ENCODE data around the gene PLXNA4. TPM values are rescaled to one million over a fixed set of nuclear protein-coding genes. Genes with fewer than 3 reads are reported as not detected.

Gene PLXNA4
- total RNA-seq, 2 experiments from 2014 or later = 0.75 to 0.85 TPM

DNA sequence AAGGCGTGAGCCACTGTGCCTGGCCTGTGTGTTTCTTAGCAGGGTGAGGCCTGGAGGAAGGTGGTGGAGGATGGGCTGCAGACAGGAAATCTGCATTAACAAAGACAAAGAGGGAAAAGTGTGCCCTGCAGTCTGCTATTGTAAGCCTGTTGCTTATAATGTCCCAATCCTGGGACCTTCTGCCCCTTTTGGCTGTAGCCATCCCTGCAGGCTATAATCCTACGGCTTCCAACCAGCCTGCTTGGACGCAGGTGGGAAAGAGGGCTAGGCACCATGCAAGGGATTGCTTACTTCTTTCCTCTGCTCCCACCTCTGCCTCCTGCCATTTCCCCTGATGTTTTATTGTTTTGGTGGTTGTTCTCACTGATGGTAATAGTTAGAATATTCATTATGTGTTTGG is 434.3 kb downstream of the PLXNA4 start:
- Histone ChIP-seq H3K9me3 (ENCODE audit: control insufficient read depth in 1 of 2, insufficient read depth in 1 of 2, low read length in 2 of 2) (peaks cover 0 to 4% of the 10 kb centered on the region in 2 experiments), H3K27me3 (ENCODE audit: control insufficient read depth in 1 of 2, insufficient read depth in 2 of 2, low read length in 2 of 2) (no peaks in the 10 kb centered on the region), H3K36me3 (ENCODE audit: insufficient read depth, low read length) (no peaks in the 10 kb centered on the region), H3K27ac (ENCODE audit: low read depth in 1 of 2, low read length in 2 of 2) (no peak overlapping the region), H3K4me1 (ENCODE audit: insufficient read depth, low read length) (no peaks in the 10 kb centered on the region), H3K4me3 (ENCODE audit: low read length) (no peak overlapping the region)
- ChIA-PET CTCF (no interaction called here), POLR2A (no interaction called here)
- no peak overlapping the region for H3K27ac Mint-ChIP-seq
- no peak for ATAC-seq (ENCODE audit: poor library complexity)
- H3K4me3 Mint-ChIP-seq = no peak overlapping the region
- intact Hi-C loops (cut with DNase I, micrococcal nuclease) = no loop called here
- TF ChIP-seq, protein P1, sequence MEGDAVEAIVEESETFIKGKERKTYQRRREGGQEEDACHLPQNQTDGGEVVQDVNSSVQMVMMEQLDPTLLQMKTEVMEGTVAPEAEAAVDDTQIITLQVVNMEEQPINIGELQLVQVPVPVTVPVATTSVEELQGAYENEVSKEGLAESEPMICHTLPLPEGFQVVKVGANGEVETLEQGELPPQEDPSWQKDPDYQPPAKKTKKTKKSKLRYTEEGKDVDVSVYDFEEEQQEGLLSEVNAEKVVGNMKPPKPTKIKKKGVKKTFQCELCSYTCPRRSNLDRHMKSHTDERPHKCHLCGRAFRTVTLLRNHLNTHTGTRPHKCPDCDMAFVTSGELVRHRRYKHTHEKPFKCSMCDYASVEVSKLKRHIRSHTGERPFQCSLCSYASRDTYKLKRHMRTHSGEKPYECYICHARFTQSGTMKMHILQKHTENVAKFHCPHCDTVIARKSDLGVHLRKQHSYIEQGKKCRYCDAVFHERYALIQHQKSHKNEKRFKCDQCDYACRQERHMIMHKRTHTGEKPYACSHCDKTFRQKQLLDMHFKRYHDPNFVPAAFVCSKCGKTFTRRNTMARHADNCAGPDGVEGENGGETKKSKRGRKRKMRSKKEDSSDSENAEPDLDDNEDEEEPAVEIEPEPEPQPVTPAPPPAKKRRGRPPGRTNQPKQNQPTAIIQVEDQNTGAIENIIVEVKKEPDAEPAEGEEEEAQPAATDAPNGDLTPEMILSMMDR (IDR thresholded peaks at IDR 0.05) = no peak
- no peaks in the 10 kb centered on the region for H3K4me1 Mint-ChIP-seq (ENCODE audit: low read depth)
- H3K36me3 Mint-ChIP-seq (ENCODE audit: low read depth) = no peaks in the 10 kb centered on the region
- no peak for DNase-seq
- H3K27me3 Mint-ChIP-seq = no peaks in the 10 kb centered on the region
- no peaks in the 10 kb centered on the region for H3K9me3 Mint-ChIP-seq

DNA sequence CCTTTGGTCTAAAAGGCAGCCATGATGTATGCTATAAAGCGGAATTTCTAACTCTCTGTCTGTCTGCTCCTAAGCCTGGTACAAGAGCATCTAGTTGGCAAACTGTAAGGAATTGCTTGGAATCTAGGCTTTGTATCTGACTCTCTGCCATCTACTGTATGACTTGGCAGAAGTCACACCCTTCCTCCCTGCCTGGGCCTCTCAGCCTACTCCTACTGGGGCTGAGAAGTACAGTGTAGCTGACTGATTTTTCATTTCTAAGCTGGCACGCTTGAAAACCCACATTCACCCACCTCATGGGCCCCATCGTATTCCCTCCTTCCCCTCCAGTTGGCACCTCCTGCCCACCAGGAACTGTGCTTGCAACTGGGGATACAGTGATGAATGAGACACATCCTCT is 435.2 kb downstream of the PLXNA4 start:
- H3K27ac ChIP-seq (ENCODE audit: low read depth in 1 of 2, low read length in 2 of 2) = no peak overlapping the region
- CTCF ChIA-PET = no interaction called here
- peaks cover 0 to 4% of the 10 kb centered on the region in 2 experiments for H3K9me3 ChIP-seq (ENCODE audit: control insufficient read depth in 1 of 2, insufficient read depth in 1 of 2, low read length in 2 of 2)
- POLR2A ChIA-PET = no interaction called here
- no peaks in the 10 kb centered on the region for H3K36me3 ChIP-seq (ENCODE audit: insufficient read depth, low read length)
- no peaks in the 10 kb centered on the region for H3K27me3 ChIP-seq (ENCODE audit: control insufficient read depth in 1 of 2, insufficient read depth in 2 of 2, low read length in 2 of 2)
- DNase-seq (no peak), ATAC-seq (ENCODE audit: poor library complexity) (no peak)
- Mint-ChIP-seq H3K36me3 (ENCODE audit: low read depth) (no peaks in the 10 kb centered on the region), H3K27ac (no peak overlapping the region), H3K4me1 (ENCODE audit: low read depth) (no peaks in the 10 kb centered on the region), H3K27me3 (no peaks in the 10 kb centered on the region), H3K4me3 (no peak overlapping the region), H3K9me3 (no peaks in the 10 kb centered on the region)
- H3K4me1 ChIP-seq (ENCODE audit: insufficient read depth, low read length) = no peaks in the 10 kb centered on the region
- TF ChIP-seq, protein P1 (IDR thresholded peaks at IDR 0.05) = no peak
- no peak overlapping the region for H3K4me3 ChIP-seq (ENCODE audit: low read length)
- intact Hi-C loops (cut with DNase I, micrococcal nuclease) = no loop called here

DNA sequence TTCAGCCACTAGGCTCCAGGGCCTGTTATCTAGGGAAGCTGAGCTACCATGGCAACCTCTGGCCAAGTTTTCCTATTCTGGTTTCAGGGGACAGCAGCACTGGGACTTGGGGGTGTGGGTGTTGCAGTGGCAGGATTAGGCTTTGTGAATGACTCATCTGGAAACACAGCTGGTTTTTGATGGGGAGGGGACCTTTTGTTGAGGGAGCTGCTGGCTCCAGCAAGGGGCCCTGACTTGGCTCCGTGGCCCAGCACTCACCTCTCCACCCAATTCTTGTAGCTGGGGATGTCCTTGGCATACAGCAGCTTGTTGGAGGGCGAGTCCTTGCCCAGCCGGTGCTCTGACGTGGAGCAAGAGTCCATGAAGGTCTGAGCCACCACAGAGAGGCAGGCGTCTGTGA is 435.9 kb downstream of the PLXNA4 start:
- Mint-ChIP-seq H3K9me3 (no peaks in the 10 kb centered on the region), H3K27me3 (no peaks in the 10 kb centered on the region), H3K4me3 (no peak overlapping the region), H3K27ac (no peak overlapping the region), H3K36me3 (ENCODE audit: low read depth) (no peaks in the 10 kb centered on the region), H3K4me1 (ENCODE audit: low read depth) (no peaks in the 10 kb centered on the region)
- DNase-seq (no peak), ATAC-seq (ENCODE audit: poor library complexity) (no peak)
- Histone ChIP-seq H3K9me3 (ENCODE audit: control insufficient read depth in 1 of 2, insufficient read depth in 1 of 2, low read length in 2 of 2) (peaks cover 0 to 4% of the 10 kb centered on the region in 2 experiments), H3K27ac (ENCODE audit: low read depth in 1 of 2, low read length in 2 of 2) (no peak overlapping the region), H3K4me1 (ENCODE audit: insufficient read depth, low read length) (no peaks in the 10 kb centered on the region), H3K36me3 (ENCODE audit: insufficient read depth, low read length) (no peaks in the 10 kb centered on the region), H3K27me3 (ENCODE audit: control insufficient read depth in 1 of 2, insufficient read depth in 2 of 2, low read length in 2 of 2) (no peaks in the 10 kb centered on the region), H3K4me3 (ENCODE audit: low read length) (no peak overlapping the region)
- intact Hi-C loops (cut with DNase I, micrococcal nuclease) = no loop called here
- TF ChIP-seq, protein P1 (IDR thresholded peaks at IDR 0.05) = no peak
- POLR2A ChIA-PET = no interaction called here
- CTCF ChIA-PET = no interaction called here

Measured in CD4-positive, alpha-beta T cell (primary cell).